Neural progenitor cell (in vitro differentiated cells): ENCODE measurements around the gene ABCA3. TPM values are rescaled to one million over a fixed set of nuclear protein-coding genes. Genes with fewer than 3 reads are reported as not detected.

ENCODE experiments used
- DNase-seq: peaks from one replicate; pipeline ENCODE4 v3.0.0-alpha.2; 2016; ENCODE audit warnings: low spot score
- H2AFZ ChIP-seq: fragments of 200-600 bp; sonication (generic); replicated peaks from 2 replicates; pipeline ENCODE4 v1.6.1; 2016; ENCODE audit warnings: antibody characterized with exemption
- H3F3A ChIP-seq: fragments of 200-600 bp; sonication (generic); 2 replicates; pipeline ENCODE4 v1.6.1; 2016; ENCODE audit warnings: antibody characterized with exemption, low read depth
- H3K27ac ChIP-seq: fragments of 200-600 bp; sonication (generic); 2 replicates; pipeline ENCODE4 v1.5.1; 2016; ENCODE audit warnings: mild to moderate bottlenecking
- H3K27me3 ChIP-seq: fragments of 200-600 bp; sonication (generic); 2 replicates; pipeline ENCODE4 v1.6.1; 2016; ENCODE audit warnings: mild to moderate bottlenecking, moderate library complexity
- H3K36me3 ChIP-seq: fragments of 200-600 bp; sonication (generic); 2 replicates; pipeline ENCODE4 v1.5.1; 2016
- H3K4me1 ChIP-seq: fragments of 200-600 bp; sonication (generic); 2 replicates; pipeline ENCODE4 v1.6.1; 2016; ENCODE audit warnings: mixed run types
- H3K4me2 ChIP-seq: fragments of 200-600 bp; sonication (generic); 2 replicates; pipeline ENCODE4 v1.6.1; 2016
- H3K4me3 ChIP-seq: fragments of 200-600 bp; sonication (generic); 2 replicates; pipeline ENCODE4 v1.5.1; 2016
- H3K79me2 ChIP-seq: fragments of 200-600 bp; sonication (generic); 2 replicates; pipeline ENCODE4 v1.6.1; 2016; ENCODE audit warnings: low read depth
- H3K9ac ChIP-seq: fragments of 200-600 bp; sonication (generic); 2 replicates; pipeline ENCODE4 v1.6.1; 2016
- H3K9me3 ChIP-seq: fragments of 200-600 bp; sonication (generic); 2 replicates; pipeline ENCODE4 v1.5.1; 2016; ENCODE audit warnings: low read depth
- H4K20me1 ChIP-seq: fragments of 200-600 bp; sonication (generic); 2 replicates; pipeline ENCODE4 v1.6.1; 2016; ENCODE audit warnings: low read depth
- H3K27ac Mint-ChIP-seq: 3 replicates; pipeline ENCODE4 v1.8.0; 2021; ENCODE audit warnings: mixed read lengths
- H3K27me3 Mint-ChIP-seq: 2 replicates; pipeline ENCODE4 v1.8.0; 2022; ENCODE audit warnings: low read depth, mild to moderate bottlenecking, inconsistent platforms, moderate library complexity, mixed read lengths; ENCODE audit not compliant: insufficient read depth
- H3K36me3 Mint-ChIP-seq: 3 replicates; pipeline ENCODE4 v1.8.0; 2021; ENCODE audit warnings: mixed read lengths
- H3K4me1 Mint-ChIP-seq: 3 replicates; pipeline ENCODE4 v1.8.0; 2021; ENCODE audit warnings: mixed read lengths
- H3K4me3 Mint-ChIP-seq: 3 replicates; pipeline ENCODE4 v1.8.0; 2021; ENCODE audit warnings: mild to moderate bottlenecking, moderate library complexity, mixed read lengths
- H3K9me3 Mint-ChIP-seq: 3 replicates; pipeline ENCODE4 v1.8.0; 2020; ENCODE audit warnings: mixed read lengths
- EZH2 ChIP-seq: fragments of 200-600 bp; sonication (generic); IDR thresholded peaks from 2 replicates; pipeline ENCODE4 v1.6.1; 2017; ENCODE audit warnings: antibody characterized with exemption, mild to moderate bottlenecking, moderate library complexity
- EZH2phosphoT487 ChIP-seq: fragments of 200-600 bp; sonication (generic); IDR thresholded peaks from 2 replicates; pipeline ENCODE4 v1.6.1; 2017; ENCODE audit warnings: antibody characterized with exemption
- total RNA-seq: library from RNA; depleted of rRNA; stranded (reverse); fragments of >200 nt; gene quantifications from 2 replicates; pipeline ENCODE4 v1.2.3, GENCODE V29; 2015; ENCODE audit warnings: low replicate concordance
- TF ChIP-seq, protein P1 (sequence below): fragments of 200-600 bp; sonication (generic); IDR thresholded peaks from 2 replicates; pipeline ENCODE4 v1.5.1; 2017; ENCODE audit warnings: antibody characterized with exemption, mild to moderate bottlenecking

Gene ABCA3
- total RNA-seq, 1 donor from 2014 or later, result 9.7 TPM

DNA sequence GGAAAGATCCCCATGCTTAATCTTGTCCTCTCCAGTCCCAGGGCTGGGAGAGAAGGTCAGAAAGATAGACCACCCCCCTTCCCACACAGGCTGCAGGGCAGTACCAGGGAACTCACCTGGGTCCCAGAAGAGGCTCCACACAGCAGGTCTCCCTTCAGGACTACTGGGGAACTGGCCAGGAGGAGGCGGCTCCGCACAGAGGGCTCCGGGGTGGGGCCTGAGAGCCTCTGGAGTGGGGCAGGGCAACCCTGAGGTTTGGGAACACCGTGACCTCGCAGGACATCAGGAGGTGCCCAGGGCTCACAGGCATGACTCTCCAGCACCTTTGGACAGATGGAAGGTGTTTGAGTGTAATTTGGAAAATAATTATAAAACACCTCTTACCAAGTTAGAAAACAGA, 11.0 kb downstream of the ABCA3 start:
- no peaks in the 10 kb centered on the region for H4K20me1 ChIP-seq
- no peaks in the 10 kb centered on the region for H3K79me2 ChIP-seq
- Mint-ChIP-seq H3K4me1 (peaks cover 4% of the 10 kb centered on the region), H3K4me3 (no peak overlapping the region), H3K9me3 (no peaks in the 10 kb centered on the region), H3K36me3 (no peaks in the 10 kb centered on the region), H3K27me3 (peaks cover 10% of the 10 kb centered on the region), H3K27ac (no peak overlapping the region)
- H3K4me2 ChIP-seq, result no peak overlapping the region
- H2AFZ ChIP-seq, result no peak overlapping the region
- H3K9ac ChIP-seq, result no peak overlapping the region
- DNase-seq, result no peak
- H3K27me3 ChIP-seq, result no peaks in the 10 kb centered on the region
- TF ChIP-seq, protein P1, sequence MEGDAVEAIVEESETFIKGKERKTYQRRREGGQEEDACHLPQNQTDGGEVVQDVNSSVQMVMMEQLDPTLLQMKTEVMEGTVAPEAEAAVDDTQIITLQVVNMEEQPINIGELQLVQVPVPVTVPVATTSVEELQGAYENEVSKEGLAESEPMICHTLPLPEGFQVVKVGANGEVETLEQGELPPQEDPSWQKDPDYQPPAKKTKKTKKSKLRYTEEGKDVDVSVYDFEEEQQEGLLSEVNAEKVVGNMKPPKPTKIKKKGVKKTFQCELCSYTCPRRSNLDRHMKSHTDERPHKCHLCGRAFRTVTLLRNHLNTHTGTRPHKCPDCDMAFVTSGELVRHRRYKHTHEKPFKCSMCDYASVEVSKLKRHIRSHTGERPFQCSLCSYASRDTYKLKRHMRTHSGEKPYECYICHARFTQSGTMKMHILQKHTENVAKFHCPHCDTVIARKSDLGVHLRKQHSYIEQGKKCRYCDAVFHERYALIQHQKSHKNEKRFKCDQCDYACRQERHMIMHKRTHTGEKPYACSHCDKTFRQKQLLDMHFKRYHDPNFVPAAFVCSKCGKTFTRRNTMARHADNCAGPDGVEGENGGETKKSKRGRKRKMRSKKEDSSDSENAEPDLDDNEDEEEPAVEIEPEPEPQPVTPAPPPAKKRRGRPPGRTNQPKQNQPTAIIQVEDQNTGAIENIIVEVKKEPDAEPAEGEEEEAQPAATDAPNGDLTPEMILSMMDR, result no peak
- no peak for TF ChIP-seq EZH2phosphoT487
- TF ChIP-seq EZH2, result no peak
- H3F3A ChIP-seq, result no peaks in the 10 kb centered on the region
- no peaks in the 10 kb centered on the region for H3K36me3 ChIP-seq
- H3K4me3 ChIP-seq, result no peak overlapping the region
- no peaks in the 10 kb centered on the region for H3K4me1 ChIP-seq
- H3K9me3 ChIP-seq, result no peaks in the 10 kb centered on the region
- H3K27ac ChIP-seq, result no peak overlapping the region

- no peak overlapping the region for H2AFZ ChIP-seq
- H3K4me3 ChIP-seq, result no peak overlapping the region
- H3K9ac ChIP-seq, result no peak overlapping the region
- H4K20me1 ChIP-seq, result no peaks in the 10 kb centered on the region
- no peak overlapping the region for H3K4me2 ChIP-seq
- no peak overlapping the region for H3K27ac Mint-ChIP-seq
- H3K36me3 ChIP-seq, result no peaks in the 10 kb centered on the region
- H3K27me3 ChIP-seq, result no peaks in the 10 kb centered on the region
- no peaks in the 10 kb centered on the region for H3K9me3 ChIP-seq
- no peaks in the 10 kb centered on the region for H3K79me2 ChIP-seq
- H3K27ac ChIP-seq, result no peak overlapping the region
- no peaks in the 10 kb centered on the region for H3K36me3 Mint-ChIP-seq
- H3K4me3 Mint-ChIP-seq, result no peak overlapping the region
- no peaks in the 10 kb centered on the region for H3K9me3 Mint-ChIP-seq
- peaks cover 8% of the 10 kb centered on the region for H3K27me3 Mint-ChIP-seq
- no peaks in the 10 kb centered on the region for H3K4me1 ChIP-seq
- no peak for DNase-seq
- no peaks in the 10 kb centered on the region for H3K4me1 Mint-ChIP-seq
- TF ChIP-seq EZH2phosphoT487 (no peak), EZH2 (no peak)
- TF ChIP-seq, protein P1, result no peak
- H3F3A ChIP-seq, result no peaks in the 10 kb centered on the region
These were observed 12.1 kb downstream of the ABCA3 start for GRCh38 chr16:2328428-2328827.

DNA sequence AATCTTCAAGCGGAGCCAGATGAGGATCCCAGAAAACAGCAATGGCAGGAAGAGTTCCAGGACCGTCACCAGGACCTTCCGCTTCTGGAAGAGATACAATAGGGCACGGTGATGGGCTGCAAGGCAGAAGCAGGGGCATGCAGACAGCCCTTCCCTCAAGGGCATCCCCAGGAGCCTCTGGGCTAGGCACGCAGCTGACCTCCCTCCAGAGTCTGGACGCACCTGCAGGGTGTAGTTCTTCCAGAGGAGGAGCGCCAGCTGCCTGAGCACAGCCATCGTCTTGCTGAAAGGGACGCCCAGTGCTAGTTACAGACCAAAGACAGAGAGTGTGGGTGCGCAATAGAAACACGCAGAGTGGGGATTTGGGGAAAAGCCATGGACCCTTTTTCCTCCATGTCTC, 14.3 kb downstream of the ABCA3 start:
- no peak overlapping the region for H2AFZ ChIP-seq
- H3K79me2 ChIP-seq, result no peaks in the 10 kb centered on the region
- DNase-seq, result no peak
- H3K4me1 ChIP-seq, result no peaks in the 10 kb centered on the region
- H3K4me1 Mint-ChIP-seq, result no peaks in the 10 kb centered on the region
- H3K27me3 Mint-ChIP-seq, result peaks cover 9% of the 10 kb centered on the region
- no peaks in the 10 kb centered on the region for H3K9me3 ChIP-seq
- no peak overlapping the region for H3K4me2 ChIP-seq
- no peak overlapping the region for H3K27ac Mint-ChIP-seq
- H3K9me3 Mint-ChIP-seq, result no peaks in the 10 kb centered on the region
- H3K36me3 Mint-ChIP-seq, result no peaks in the 10 kb centered on the region
- H3K9ac ChIP-seq, result no peak overlapping the region
- H3K27ac ChIP-seq, result no peak overlapping the region
- H4K20me1 ChIP-seq, result no peaks in the 10 kb centered on the region
- no peak overlapping the region for H3K4me3 Mint-ChIP-seq
- no peak overlapping the region for H3K4me3 ChIP-seq
- no peaks in the 10 kb centered on the region for H3K36me3 ChIP-seq
- no peaks in the 10 kb centered on the region for H3F3A ChIP-seq
- TF ChIP-seq, protein P1, result no peak
- TF ChIP-seq EZH2phosphoT487 (no peak), EZH2 (no peak)
- no peaks in the 10 kb centered on the region for H3K27me3 ChIP-seq
